ENCODE measurements around the gene KPNA5. TPM values are rescaled to one million over a fixed set of nuclear protein-coding genes. Genes with fewer than 3 reads are reported as not detected.

The KPNA5 gene
- total and polyA plus RNA-seq, 2 of the 13 experiments (the other 11 are each of a cell fraction or from before 2014, with no cell fraction given), result 5.3 to 13.0 TPM

GRCh38 chr6:116680880-116681672 is at the start of gene KPNA5 (continued):
- TF ChIP-seq CREBL2 (CRISPR knock-in tag; IDR thresholded peaks at IDR 0.05; ENCODE audit: borderline replicate concordance), result peak; percentile 84; the same call in 1 of the 2 replicates
- peak; percentile 81 for TF ChIP-seq ARNT2 (CRISPR knock-in tag; IDR thresholded peaks at IDR 0.05; ENCODE audit: low read depth)
- peak; percentile 99 for TF ChIP-seq POGZ (CRISPR knock-in tag; IDR thresholded peaks at IDR 0.05)
- no peak; the same call in 1 of the 2 replicates for TF ChIP-seq ZNF414 (CRISPR knock-in tag; IDR thresholded peaks at IDR 0.05)
- no peak for TF ChIP-seq EHMT2 (IDR thresholded peaks at IDR 0.05; ENCODE audit: borderline replicate concordance, low read depth, low read length)
- TF ChIP-seq TIGD3 (CRISPR knock-in tag; IDR thresholded peaks at IDR 0.05; ENCODE audit: borderline replicate concordance), result no peak
- TF ChIP-seq MLXIP (CRISPR knock-in tag; IDR thresholded peaks at IDR 0.05; ENCODE audit: borderline replicate concordance), result no peak
- TF ChIP-seq RBFOX2 (IDR thresholded peaks at IDR 0.05; ENCODE audit: low read depth, low read length), result peak; percentile 97
- TF ChIP-seq ZC3H13 (CRISPR knock-in tag; IDR thresholded peaks at IDR 0.05), result no peak
- peak; percentile 71 for TF ChIP-seq PRDM10 (CRISPR knock-in tag; IDR thresholded peaks at IDR 0.05; ENCODE audit: low read depth)
- TF ChIP-seq POGK (CRISPR knock-in tag; conservative IDR thresholded peaks at IDR 0.05), result peak; percentile 93
- TF ChIP-seq ZNF704 (CRISPR knock-in tag; IDR thresholded peaks at IDR 0.05; ENCODE audit: borderline replicate concordance), result peak; percentile 50; the same call in 1 of the 2 replicates
- TF ChIP-seq ZNF703 (CRISPR knock-in tag; IDR thresholded peaks at IDR 0.05; ENCODE audit: borderline replicate concordance), result no peak
- TF ChIP-seq ZNF737 (CRISPR knock-in tag; IDR thresholded peaks at IDR 0.05; ENCODE audit: borderline replicate concordance), result no peak; the same call in 1 of the 2 replicates
